Nephron progenitor cell (in vitro differentiated cells): ENCODE measurements around the gene TREX2.

Experiments used
- DNase-seq: peaks from one replicate; pipeline ENCODE4 v3.0.0; 2021
- H3K27ac Mint-ChIP-seq: 2 replicates; pipeline ENCODE4 v1.8.0; 2021; ENCODE audit warnings: mild to moderate bottlenecking, moderate library complexity, mixed read lengths
- H3K27me3 Mint-ChIP-seq: 2 replicates; pipeline ENCODE4 v1.8.0; 2021; ENCODE audit warnings: mild to moderate bottlenecking, low read depth, mixed read lengths; ENCODE audit not compliant: poor library complexity
- H3K36me3 Mint-ChIP-seq: 2 replicates; pipeline ENCODE4 v1.8.0; 2021; ENCODE audit warnings: low read depth, mixed read lengths
- H3K4me1 Mint-ChIP-seq: 2 replicates; pipeline ENCODE4 v1.8.0; 2021; ENCODE audit warnings: mixed read lengths
- H3K4me3 Mint-ChIP-seq: 2 replicates; pipeline ENCODE4 v1.8.0; 2021; ENCODE audit warnings: mild to moderate bottlenecking, moderate library complexity, mixed read lengths
- H3K9me3 Mint-ChIP-seq: 2 replicates; pipeline ENCODE4 v1.8.0; 2021; ENCODE audit warnings: mild to moderate bottlenecking, moderate library complexity, mixed read lengths
- CTCF ChIP-seq: fragments of 200-600 bp; sonication (generic); IDR thresholded peaks from 2 replicates; pipeline ENCODE4 v1.5.0; 2021; ENCODE audit warnings: antibody characterized with exemption

The TREX2 gene

GRCh38 chrX:153449368-153450113, 3.7 kb upstream of the TREX2 start:
- Mint-ChIP-seq H3K36me3 (peaks cover 5% of the 10 kb centered on the region), H3K27me3 (peaks cover 3% of the 10 kb centered on the region), H3K4me1 (no peaks in the 10 kb centered on the region), H3K27ac (no peak overlapping the region), H3K9me3 (peaks cover 42% of the 10 kb centered on the region), H3K4me3 (no peak overlapping the region)
- no peak for TF ChIP-seq CTCF
- DNase-seq: no peak

DNA sequence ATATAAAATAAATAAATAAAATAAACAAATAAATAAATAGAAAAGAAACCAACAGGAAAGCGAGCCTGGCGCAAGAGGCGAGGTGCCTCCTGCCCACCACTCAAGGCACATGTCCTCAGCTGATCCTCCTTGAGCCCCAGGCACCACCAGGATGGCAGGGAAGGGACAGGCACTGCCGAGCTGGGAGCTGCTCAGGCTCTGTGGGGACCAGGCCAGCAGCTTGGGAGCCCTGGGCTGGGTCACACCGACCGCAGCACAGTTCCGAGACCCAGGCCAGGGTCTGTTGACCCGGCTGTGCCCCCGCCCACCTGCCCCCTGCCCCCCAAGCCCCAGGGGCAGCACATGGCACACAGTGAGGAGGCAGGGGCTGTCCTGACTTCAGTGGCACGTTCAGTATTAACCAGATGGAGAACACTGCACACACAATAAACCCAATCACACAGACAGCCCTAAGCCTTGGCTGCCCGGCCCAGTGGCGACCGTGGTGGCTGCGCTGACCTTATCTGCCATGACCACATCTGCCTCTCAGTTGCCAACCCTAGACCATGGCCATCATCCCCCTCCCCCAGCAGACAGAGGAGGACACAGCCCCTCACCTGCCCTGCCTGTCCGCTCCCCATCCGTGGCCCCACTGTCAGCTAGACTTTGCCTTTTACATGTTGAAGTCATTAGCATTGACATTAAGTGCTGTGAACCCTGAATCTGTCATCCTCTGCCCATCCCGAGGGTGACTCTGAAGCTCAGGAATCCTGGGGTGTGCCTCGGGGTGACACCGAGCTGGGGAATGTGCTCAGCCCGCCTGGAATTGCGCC, 2.9 kb upstream of the TREX2 start:
- H3K9me3 Mint-ChIP-seq: peaks cover 42% of the 10 kb centered on the region

GRCh38 chrX:153447581-153447960, 1.7 kb upstream of the TREX2 start:
- Mint-ChIP-seq H3K27ac (no peak overlapping the region), H3K4me3 (no peak overlapping the region), H3K27me3 (peaks cover 3% of the 10 kb centered on the region), H3K9me3 (peaks cover 41% of the 10 kb centered on the region), H3K4me1 (no peaks in the 10 kb centered on the region), H3K36me3 (no peaks in the 10 kb centered on the region)
- DNase-seq: no peak
- no peak for TF ChIP-seq CTCF

More for the DNA sequence above, 2.9 kb upstream of the TREX2 start:
- DNase-seq: no peak
- TF ChIP-seq CTCF: no peak
- peaks cover 5% of the 10 kb centered on the region for H3K36me3 Mint-ChIP-seq
- H3K27ac Mint-ChIP-seq: no peak overlapping the region
- peaks cover 3% of the 10 kb centered on the region for H3K27me3 Mint-ChIP-seq
- no peak overlapping the region for H3K4me3 Mint-ChIP-seq
- H3K4me1 Mint-ChIP-seq: no peaks in the 10 kb centered on the region

- Mint-ChIP-seq H3K4me1 (no peaks in the 10 kb centered on the region), H3K27ac (no peak overlapping the region), H3K36me3 (no peaks in the 10 kb centered on the region), H3K9me3 (peaks cover 38% of the 10 kb centered on the region), H3K4me3 (no peak overlapping the region), H3K27me3 (peaks cover 3% of the 10 kb centered on the region)
- no peak for TF ChIP-seq CTCF
- no peak for DNase-seq
Measured at GRCh38 chrX:153446950-153447580, 1.2 kb upstream of the TREX2 start.

GRCh38 chrX:153446636-153446936, 730 bp upstream of the TREX2 start:
- Mint-ChIP-seq H3K4me3 (no peak overlapping the region), H3K9me3 (peaks cover 38% of the 10 kb centered on the region), H3K27ac (no peak overlapping the region), H3K36me3 (no peaks in the 10 kb centered on the region), H3K27me3 (peaks cover 3% of the 10 kb centered on the region), H3K4me1 (no peaks in the 10 kb centered on the region)
- no peak for DNase-seq
- no peak for TF ChIP-seq CTCF
